Lung (tissue), 12 donors: ENCODE data around the gene CEP131. TPM values are rescaled to one million over a fixed set of nuclear protein-coding genes. Genes with fewer than 3 reads are reported as not detected.

ENCODE experiments used
- ATAC-seq: fragments of 200-7000 bp; cut with Tn5 transposase; one replicate; pipeline ENCODE4 v1.9.1; 2020; ENCODE audit warnings: moderate number of reproducible peaks; ENCODE audit not compliant: insufficient read depth, low FRiP score
- DNase-seq, 3 donors: peaks; one replicate each; pipeline ENCODE4 v3.0.0-alpha.2; 2013 to 2017
- H3K27ac ChIP-seq, 2 donors: one replicate each; pipeline ENCODE4 v1.5.1; 2013; ENCODE audit warnings: mild to moderate bottlenecking in 2 of 2, moderate library complexity in 2 of 2, control low read depth in 1 of 2, inconsistent platforms in 1 of 2, low read depth in 1 of 2, low read length in 1 of 2
- H3K27me3 ChIP-seq, 3 donors: one replicate each; pipeline ENCODE4 v1.5.1; 2013; ENCODE audit warnings: low read length in 2 of 3; ENCODE audit not compliant: control insufficient read depth in 3 of 3, insufficient read depth in 3 of 3
- H3K36me3 ChIP-seq, 4 donors: one replicate each; pipeline ENCODE4 v1.5.1; 2013; ENCODE audit warnings: low read length in 4 of 4, mild to moderate bottlenecking in 1 of 4, moderate library complexity in 1 of 4; ENCODE audit not compliant: control insufficient read depth in 4 of 4, insufficient read depth in 4 of 4
- H3K4me1 ChIP-seq, 5 donors: one replicate each; pipeline ENCODE4 v1.5.1; 2013; ENCODE audit warnings: low read length in 5 of 5, mild to moderate bottlenecking in 2 of 5, moderate library complexity in 1 of 5; ENCODE audit not compliant: control insufficient read depth in 5 of 5, insufficient read depth in 5 of 5
- H3K4me3 ChIP-seq: one replicate; pipeline ENCODE4 v1.5.1; 2013; ENCODE audit warnings: mild to moderate bottlenecking, control low read depth, moderate library complexity
- H3K9ac ChIP-seq, 2 donors: one replicate each; pipeline ENCODE4 v1.5.1; 2013; ENCODE audit warnings: low read length in 2 of 2, control low read depth in 1 of 2; ENCODE audit not compliant: insufficient read depth in 1 of 2
- H3K9me3 ChIP-seq, 4 donors: one replicate each; pipeline ENCODE4 v1.5.1; 2013; ENCODE audit warnings: low read length in 3 of 4, mild to moderate bottlenecking in 1 of 4, moderate library complexity in 1 of 4; ENCODE audit not compliant: control insufficient read depth in 4 of 4, insufficient read depth in 3 of 4
- CTCF ChIP-seq: IDR thresholded peaks from 2 replicates; pipeline ENCODE4 v1.5.1; 2012; ENCODE audit warnings: mild to moderate bottlenecking; ENCODE audit errors: control extremely low read depth, extremely low read depth
- WGBS, 2 donors: extraction: QIAGEN DNeasy Blood & Tissue Kit; methylation state at CpG; one replicate each; pipeline ENCODE4 v1.1.7; 2013; 5-methylcytosine and 5-hydroxymethylcytosine counted together
- polyA plus RNA-seq, 2 donors: library from polyadenylated mRNA; stranded (reverse); fragments of 200-250 nt; gene quantifications; one replicate each; pipeline ENCODE4 v1.2.1, GENCODE V29; 2013
- total RNA-seq, 2 donors: library from RNA; depleted of rRNA in 1 of 2; stranded (reverse); fragments of >200 nt in 1 of 2; gene quantifications; one replicate each; pipeline ENCODE4 v1.2.1, GENCODE V29; 2014 to 2021
- donor health status: control.
- donor health status: control.
- donor health status: Bipolar disorder and iron deficiency.
- donor health status: healthy.
- donor health status: DM: yes; HTN: yes; CAD: no.

CEP131 gene
- total and polyA plus RNA-seq, 4 donors: 7.0 to 14.5 (median 10.9) TPM

DNA sequence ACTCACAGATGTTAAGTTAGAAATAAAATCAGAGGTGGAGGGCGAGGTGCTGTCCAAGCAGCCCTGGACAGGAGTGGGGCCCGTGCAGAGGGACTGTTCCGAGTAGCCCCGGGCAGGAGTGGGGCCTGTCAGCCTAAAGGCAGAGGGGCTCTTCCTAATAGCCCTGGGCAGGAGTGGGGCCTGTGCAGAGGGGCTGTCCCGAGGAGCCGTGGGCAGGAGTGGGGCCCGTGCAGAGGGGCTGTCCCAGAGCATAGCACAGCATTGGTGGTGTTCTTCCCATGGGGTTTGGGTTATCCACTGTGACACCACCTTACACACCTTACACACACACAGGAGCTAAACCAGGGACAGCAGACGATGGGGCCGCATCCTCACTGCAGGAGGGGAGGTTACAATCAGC lies 10.4 kb downstream of the CEP131 start:
- Histone ChIP-seq H3K27ac (no peak overlapping the region), H3K4me1 (no peaks in the 10 kb centered on the region), H3K36me3 (peaks cover 0 to 6% (median 3%) of the 10 kb centered on the region in 4 donors), H3K27me3 (no peaks in the 10 kb centered on the region), H3K4me3 (no peak overlapping the region), H3K9ac (no peak overlapping the region), H3K9me3 (no peaks in the 10 kb centered on the region)
- TF ChIP-seq CTCF: no peak
- ATAC-seq (no peak), DNase-seq (no peak)
- 96 to 98% methylated on average over 9 of the region's 9 CpGs for WGBS, 2 donors

DNA sequence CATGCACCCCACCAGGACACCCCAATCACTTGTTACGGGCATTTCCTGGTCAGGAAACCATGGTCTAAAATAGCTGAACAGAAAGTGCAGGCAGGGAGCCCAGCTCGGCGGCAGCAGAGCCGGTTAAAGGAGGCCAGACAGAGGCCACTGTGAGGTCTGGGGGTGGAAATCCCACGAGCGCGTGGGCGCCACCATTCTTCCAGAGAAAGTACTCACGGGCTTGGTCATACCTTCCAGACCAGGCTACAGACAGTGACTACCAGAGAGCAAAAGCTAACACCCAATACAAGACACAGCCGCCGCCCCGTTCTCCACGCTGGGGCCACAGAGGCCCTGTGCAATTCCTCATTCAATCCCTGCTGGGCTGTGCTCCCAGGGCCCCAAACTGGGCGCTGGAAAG lies 11.9 kb downstream of the CEP131 start:
- no peak overlapping the region for H3K4me3 ChIP-seq
- 56 to 65% methylated on average over 14 of the region's 14 CpGs for WGBS, 2 donors
- H3K9ac ChIP-seq: no peak overlapping the region
- H3K9me3 ChIP-seq: no peaks in the 10 kb centered on the region
- H3K4me1 ChIP-seq: no peaks in the 10 kb centered on the region
- no peak for TF ChIP-seq CTCF
- no peak overlapping the region for H3K27ac ChIP-seq
- peaks cover 0 to 10% (median 1%) of the 10 kb centered on the region in 4 donors for H3K36me3 ChIP-seq
- ATAC-seq (no peak), DNase-seq (no peak)
- no peaks in the 10 kb centered on the region for H3K27me3 ChIP-seq

GRCh38 chr17:81210466-81210865 lies 12.3 kb downstream of the CEP131 start:
- DNase-seq (no peak), ATAC-seq (no peak)
- H3K9me3 ChIP-seq: no peaks in the 10 kb centered on the region
- 57 to 74% methylated on average over 10 of the region's 10 CpGs for WGBS, 2 donors
- no peak for TF ChIP-seq CTCF
- no peak overlapping the region for H3K4me3 ChIP-seq
- peaks cover 0 to 10% (median 1%) of the 10 kb centered on the region in 4 donors for H3K36me3 ChIP-seq
- H3K4me1 ChIP-seq: no peaks in the 10 kb centered on the region
- no peak overlapping the region for H3K27ac ChIP-seq
- H3K9ac ChIP-seq: no peak overlapping the region
- H3K27me3 ChIP-seq: no peaks in the 10 kb centered on the region

GRCh38 chr17:81209141-81209540 lies 13.6 kb downstream of the CEP131 start:
- H3K9ac ChIP-seq: no peak overlapping the region
- no peak for TF ChIP-seq CTCF
- H3K27ac ChIP-seq: no peak overlapping the region
- WGBS, 2 donors: 96 to 97% methylated on average over 16 of the region's 16 CpGs
- no peaks in the 10 kb centered on the region for H3K4me1 ChIP-seq
- H3K27me3 ChIP-seq: no peaks in the 10 kb centered on the region
- H3K9me3 ChIP-seq: no peaks in the 10 kb centered on the region
- no peak for DNase-seq
- H3K4me3 ChIP-seq: no peak overlapping the region
- ATAC-seq: no peak
- peaks cover 0 to 13% (median 1%) of the 10 kb centered on the region in 4 donors for H3K36me3 ChIP-seq
